HG02852 (cell line): Measurements from ENCODE around the gene KCNG1.

Source experiments
- ATAC-seq: cut with Tn5 transposase; IDR thresholded peaks from one replicate; pipeline ENCODE4 v1.9.1; 2021; ENCODE audit warnings: mild to moderate bottlenecking, moderate library complexity; ENCODE audit not compliant: unreplicated experiment

The KCNG1 gene

DNA sequence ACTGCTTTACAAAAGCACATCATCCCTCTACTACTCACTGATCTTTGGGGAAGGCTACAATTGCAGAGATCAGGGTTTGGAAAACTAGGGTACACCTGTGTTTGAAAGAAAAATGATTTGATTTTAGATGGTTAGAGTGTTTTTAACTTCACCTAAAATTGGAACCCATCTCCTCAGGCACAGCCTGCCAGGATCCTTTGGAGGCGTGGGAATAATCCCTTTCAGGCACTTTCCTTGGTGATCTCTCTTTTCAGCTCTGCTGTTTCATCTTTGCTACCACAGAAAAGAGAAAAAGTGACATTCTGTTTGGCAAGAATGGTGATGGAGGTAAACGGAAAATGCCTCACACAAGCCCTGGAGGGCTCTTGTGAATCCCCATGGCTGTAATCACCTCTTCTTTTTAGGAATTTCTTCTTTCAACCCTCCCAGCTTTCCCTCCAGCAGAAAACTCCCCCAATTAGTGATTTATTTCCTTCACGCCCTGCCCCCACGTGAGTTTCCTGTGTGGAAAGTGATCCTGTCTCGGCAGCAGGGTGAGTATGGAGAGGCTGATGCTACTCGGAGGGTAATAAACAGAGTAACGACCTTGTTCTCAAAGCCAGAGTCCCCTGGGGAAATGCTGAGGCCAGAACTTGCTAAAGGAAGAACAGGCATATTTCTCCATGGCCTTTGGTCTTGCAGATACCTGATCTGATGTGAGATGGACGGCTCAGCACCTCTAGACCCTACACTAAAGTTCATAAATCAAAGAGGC, 9.2 kb downstream of the KCNG1 start:
- ATAC-seq = no peak

DNA sequence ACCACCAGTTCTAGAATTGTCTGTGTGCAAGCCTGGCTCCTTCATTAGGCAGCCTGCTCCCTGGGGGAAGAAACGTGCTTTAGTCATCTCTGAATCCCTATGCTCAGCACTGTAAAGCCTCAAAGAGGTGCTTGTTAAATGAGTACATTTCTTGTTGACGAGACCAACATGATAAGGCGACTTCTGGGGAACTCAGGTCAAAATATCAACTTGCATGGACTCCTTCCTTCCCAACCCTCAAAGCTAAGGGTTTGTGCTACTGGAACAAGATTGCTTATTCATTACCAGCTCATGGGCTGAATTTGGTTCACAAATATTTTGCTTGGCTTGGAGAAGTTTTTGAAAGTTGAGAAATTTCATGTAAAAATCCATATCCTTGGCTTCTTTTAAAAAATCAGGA, 10.6 kb downstream of the KCNG1 start:
- ATAC-seq = no peak

DNA sequence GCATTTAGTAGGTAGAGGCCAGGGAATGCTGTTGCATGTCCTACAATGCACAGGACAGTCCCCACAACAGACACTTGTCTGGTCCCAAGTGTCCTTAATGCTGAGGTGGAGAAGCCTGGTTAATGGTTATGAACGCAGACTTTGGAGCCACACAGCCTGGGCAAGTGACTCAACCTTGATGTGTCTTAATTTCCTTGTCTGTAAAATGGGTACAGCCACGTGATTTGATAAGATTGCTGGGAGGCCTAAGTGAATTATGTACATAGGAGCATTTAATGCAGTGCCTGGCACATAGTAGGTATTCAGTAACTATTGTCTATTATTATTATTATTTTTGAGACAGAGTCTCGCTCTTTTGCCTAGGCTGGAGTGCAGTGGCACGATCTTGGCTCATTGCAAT, 11.4 kb downstream of the KCNG1 start:
- ATAC-seq = no peak

DNA sequence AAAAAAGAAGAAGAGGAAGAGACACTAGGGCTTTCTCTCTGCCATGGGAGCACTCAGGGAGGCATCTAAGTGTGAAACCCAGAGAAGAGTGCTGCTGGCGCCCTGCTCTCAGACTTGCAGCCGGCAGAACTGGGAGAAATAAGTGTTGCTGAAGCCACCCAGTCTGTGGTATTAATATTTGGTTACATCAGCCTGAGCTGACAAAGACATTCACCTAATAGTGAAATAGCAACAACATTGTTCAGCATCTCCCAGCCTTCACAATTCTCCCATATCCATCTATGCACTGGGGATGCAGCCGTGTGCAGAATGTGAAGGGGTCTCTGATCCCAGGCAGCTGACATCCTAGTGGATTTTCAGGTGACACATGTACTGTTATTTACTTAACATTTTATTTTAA, 12.0 kb downstream of the KCNG1 start:
- no peak for ATAC-seq

DNA sequence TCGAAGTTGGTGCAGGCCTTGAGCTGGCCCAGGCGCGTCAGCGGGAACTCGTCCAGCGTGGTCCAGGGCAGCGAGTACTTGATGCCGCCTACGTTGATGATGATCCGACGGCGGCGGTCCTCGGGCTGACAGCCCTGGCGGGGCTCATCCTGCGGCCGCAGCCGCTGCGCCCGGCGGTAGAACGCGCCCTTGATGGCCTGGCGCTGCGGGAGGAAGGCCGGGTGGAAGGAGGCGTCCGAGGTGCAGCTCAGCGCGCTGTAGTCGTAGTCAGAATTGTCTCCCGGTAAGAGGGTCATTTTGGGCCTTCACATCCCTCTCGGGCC, 12.9 kb downstream of the KCNG1 start:
- ATAC-seq = no peak

DNA sequence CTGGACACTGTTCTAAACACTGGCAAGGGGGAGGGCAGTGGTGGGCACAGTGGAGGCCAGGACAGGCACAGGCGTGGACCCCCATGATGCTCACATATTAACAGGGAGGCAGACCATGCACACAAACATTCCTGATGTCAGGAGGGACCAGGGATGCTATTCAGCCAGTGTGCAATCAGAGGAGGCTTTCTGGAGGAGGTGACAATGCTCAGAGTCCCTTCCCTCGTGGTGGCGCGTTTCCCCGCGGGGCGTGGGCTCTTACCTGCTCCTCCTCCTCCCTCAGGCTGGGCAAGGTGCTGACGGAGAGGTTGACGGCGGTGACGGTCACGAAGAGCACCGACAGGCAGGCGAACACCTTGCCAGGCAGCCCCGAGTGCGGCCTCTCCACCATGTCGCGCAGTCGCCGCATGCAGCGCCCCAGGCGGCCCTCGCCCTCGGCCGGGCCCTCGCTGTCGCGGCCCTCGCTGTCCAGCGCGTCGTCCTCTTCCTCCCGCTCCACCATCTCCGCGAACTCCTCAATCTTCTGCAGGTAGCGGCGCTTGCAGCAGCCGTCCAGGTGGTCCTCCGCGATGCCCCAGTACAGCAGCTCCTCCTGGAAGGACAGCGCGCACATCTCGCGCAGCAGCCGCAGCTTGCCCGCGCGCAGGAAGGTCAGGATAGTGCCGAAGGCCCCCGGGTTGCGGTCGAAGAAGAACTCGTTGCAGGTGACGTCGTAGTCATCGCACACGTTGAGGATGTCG, 13.4 kb downstream of the KCNG1 start:
- ATAC-seq = no peak

DNA sequence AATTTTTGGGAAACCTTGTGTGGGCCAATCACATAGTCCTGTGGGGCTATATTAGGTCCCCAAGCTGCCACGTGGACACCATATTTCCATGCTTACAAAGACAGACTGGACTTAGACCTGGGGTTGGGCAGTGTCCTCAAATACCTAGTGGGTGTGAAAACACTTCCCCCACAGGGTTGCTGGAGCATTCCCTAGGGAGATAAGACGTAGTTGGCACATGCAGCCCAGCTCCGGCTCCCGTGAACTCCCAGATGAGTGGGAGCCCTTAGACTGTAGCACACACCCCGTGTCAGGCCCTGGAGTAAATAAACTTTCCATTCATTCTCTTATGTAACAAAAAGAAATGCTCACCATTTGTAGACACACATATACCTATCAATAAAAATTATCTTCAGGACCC, 14.2 kb downstream of the KCNG1 start:
- no peak for ATAC-seq

DNA sequence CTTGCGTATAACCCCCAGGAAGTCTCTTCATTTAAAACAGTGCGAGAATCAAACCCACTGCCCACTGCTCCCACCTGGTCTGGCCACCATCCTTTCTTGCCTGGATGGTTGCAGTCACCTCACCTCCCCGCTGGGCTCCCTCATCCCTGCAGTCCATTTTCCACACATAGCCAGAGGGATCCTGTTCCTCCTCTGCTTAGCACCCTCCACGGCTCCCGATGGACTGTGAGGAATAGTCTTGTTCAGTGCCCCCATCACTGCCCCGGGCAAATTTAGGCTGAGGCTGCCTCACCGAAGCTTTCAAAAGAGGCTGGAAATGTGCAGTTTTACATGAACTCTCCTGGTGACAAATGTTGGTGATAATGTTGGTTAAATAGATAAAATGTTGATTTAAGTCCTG, 17.7 kb downstream of the KCNG1 start:
- no peak for ATAC-seq

DNA sequence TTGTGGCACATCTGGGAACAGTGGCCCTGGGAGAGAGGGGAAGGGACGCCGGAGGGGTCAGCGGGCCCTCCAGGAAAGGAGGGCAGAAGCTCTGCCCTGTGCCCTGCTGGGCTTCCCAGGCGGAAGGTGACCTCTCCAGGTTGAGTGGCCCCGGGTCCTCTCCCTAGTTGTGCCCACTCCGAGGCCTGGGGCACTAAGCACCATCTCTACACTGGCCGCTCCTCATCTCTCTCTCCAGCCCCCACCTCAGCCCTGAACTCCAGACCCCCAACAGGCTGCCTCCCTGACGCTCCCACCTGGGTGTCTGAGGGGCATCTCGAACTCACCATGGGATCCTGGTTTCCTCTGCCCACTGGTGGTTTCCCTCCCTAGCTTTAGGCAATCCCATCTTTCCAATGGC, 18.1 kb downstream of the KCNG1 start:
- no peak for ATAC-seq

DNA sequence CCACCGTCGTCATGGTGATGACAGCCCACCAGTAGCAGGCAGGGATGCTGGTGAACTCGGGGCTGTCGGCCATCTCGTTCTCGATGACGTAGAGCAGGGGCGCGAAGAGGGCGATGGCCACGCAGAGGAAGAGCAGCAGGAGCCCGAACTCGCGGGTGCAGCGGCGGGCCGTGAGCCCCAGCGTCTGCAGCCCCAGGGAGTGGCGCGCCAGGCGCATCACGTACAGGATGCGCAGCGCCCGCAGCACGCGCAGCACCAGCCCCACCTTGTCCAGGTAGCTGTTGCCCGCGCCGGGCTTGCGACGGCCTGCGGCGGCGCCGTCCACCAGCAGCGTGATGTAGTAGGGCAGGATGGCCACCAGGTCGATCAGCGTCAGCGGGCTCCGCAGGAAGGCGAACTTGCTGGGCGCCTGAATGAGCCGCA, 18.6 kb downstream of the KCNG1 start:
- ATAC-seq = no peak

DNA sequence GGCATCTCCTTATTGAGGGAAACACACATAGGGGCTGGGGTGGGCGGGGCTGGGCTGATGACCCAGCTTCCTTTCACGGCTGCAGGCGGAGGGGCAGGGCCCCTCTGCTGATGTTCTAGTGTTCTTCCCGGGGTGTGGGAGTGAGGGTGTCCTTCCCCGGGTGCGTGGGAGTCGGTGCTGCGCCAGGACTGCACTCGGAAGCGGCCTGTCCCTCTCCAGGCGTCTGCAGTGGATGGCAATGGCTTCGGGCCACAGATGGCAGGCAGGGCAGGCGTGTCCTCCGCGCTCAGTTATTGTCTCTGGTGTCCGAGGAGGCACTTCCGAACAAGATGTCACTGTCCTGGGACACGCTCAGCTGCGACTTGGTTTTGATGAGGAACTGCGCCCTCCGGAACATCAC, 19.2 kb downstream of the KCNG1 start:
- ATAC-seq = no peak

DNA sequence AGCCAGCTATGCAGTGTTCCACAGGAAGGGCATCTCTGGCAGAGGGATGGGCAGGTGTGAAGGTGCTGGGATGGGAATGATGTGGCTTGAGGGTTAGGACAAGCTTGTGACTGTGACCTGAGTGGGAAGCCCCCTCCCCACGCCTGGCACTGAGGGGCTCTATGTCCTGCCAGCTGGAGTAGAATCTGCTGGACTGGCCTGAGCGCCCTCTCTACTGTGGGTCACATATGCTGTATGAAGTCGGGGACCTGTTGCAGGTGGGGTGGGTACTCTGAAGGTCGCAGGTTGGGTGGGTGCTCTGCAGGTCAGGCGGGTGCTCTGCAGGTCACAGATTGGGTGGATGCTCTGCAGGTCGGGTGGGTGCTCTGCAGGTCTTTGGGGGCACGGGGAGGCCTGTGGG, 20.3 kb downstream of the KCNG1 start:
- ATAC-seq = no peak

DNA sequence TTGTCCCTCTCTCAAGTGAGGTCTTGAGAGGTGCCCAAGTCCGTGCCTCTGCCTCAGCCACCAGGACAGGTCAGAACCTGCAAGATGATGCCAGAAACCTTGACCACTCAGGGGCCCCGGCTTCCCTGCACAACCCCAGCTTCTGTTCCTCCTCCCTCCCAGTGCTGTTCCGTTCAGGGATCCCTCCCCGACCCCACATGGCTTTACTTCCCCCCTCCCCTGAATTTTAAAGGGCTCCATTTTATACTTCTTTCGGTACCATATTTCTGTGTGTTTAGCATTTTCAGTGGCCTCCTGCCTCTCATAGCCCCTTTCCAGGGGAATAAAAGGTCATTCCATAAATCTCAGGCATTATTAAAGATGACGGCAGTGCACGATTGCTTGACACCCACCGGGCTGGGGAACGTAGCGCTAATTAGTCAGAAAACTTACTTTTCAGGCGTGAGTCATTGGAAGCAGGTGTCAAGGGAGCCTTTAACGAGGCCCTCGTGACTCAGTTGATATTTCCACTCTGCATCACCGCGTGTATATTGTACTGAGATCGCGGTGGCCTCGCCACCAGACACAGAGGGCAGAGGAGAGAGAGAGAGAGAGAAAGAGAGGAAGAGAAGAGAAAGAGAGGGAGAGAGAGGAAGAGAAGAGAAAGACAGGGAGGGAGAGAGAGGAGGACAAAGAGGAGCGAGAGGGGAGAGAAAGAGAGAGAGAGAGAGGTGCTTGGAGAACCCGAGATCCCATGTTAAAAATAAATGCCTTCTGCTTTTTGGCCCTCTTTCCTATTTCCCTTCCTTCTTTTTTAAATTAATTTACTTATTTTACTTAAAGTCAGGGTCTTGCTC, 21.3 kb downstream of the KCNG1 start:
- no peak for ATAC-seq

DNA sequence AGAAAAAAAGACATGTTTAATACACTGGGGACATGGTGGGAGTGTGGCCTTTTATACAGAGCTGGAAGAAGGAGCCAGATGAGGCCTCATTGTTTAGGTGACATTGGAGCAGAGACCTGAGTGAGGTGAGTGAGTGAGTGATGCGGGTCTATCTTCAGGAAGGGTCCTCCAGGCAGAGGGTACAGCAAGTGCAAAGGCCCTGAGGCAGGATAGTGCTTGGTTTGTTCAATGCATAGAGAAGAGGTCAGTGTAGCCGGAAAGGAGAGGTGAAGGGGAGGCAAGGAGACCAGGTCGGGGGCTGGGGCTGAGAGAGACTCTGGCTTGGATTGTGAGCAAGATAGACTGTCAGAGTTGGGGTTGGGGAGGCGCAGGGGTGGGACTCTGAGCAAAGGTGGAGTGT, 23.6 kb downstream of the KCNG1 start:
- ATAC-seq = no peak

DNA sequence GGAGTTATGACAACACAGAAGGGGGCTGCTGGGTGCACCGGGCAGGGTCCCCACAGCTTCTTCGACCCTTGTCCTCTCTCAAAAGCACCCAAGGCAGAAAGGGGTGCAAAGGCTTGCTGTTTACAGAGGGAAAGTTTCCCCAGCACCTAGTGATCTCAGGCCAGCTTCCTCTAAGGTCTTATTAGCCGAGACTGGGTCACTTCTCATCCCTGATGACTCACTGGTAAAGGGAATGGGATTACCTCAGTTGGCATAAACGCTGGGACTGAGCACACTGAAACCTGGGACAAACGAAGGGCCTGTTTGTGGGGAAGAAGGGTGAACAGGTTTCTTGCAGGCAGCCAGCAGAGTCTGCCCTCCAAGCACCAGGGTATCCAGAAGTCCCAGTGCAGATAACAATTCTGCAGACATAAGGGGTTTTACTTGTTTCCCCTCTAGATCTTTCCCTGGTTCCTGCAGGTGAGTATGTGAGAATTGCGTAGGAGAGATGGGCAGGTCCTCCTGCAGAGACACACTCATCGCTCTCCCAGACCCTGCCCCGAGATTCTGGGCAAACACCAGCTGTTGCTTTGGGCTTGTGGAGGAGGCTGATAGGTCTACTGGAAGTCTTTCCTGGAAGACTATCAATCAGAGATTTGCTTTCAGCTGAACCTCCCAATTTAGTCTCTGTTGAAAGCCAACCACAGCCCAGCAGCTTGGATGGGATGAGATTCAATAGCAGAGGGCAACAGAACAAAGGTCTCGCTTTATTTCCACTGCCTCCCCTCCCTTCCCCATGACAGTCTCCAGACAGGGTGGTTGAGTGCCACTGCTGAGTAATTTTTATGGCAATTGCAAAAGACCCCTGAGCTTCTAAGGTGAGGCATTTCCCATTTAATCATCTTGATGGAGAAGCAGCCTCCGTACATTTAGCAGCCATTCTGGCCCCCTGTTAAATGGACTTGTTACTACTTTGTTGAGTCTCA, 25.7 kb downstream of the KCNG1 start:
- ATAC-seq = no peak

DNA sequence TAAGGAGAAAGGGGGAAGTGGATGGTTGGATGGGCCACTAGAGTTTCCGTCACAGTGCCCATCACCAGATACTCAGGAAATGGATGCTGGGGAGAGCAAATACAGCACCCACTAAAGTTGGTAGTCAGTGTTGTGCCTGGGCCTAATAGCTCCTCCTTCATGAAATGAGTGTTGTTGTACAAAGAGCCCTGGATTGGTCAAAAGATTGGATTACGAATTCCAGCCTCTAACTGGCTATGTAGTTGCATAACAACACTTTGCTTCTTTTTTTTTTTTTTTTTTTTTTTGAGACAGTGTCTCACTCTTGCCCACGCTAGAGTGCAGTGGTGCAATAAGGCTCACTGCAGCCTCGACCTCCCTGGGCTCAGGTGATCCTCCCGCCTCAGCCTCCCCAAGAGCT, 27.4 kb downstream of the KCNG1 start:
- ATAC-seq = no peak

DNA sequence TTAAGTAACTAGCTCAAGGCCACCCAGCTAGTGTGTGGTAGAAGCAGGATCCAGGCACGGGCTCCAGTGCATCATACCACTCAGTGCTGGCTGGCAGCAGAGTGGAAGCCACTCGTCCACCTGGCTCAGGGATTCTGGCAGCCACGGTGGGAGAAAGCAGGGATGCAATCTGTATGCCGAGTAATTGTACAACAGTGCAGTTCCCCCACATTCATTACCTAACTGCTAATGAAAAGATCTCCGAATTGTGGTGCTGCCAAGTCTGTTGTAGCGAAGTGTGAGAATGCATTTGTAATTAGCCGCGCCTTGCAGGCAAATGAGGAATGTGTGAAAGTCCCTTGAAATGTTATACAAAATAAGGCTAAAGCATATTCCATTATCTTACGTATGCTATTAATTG, 29.0 kb downstream of the KCNG1 start:
- ATAC-seq = no peak

DNA sequence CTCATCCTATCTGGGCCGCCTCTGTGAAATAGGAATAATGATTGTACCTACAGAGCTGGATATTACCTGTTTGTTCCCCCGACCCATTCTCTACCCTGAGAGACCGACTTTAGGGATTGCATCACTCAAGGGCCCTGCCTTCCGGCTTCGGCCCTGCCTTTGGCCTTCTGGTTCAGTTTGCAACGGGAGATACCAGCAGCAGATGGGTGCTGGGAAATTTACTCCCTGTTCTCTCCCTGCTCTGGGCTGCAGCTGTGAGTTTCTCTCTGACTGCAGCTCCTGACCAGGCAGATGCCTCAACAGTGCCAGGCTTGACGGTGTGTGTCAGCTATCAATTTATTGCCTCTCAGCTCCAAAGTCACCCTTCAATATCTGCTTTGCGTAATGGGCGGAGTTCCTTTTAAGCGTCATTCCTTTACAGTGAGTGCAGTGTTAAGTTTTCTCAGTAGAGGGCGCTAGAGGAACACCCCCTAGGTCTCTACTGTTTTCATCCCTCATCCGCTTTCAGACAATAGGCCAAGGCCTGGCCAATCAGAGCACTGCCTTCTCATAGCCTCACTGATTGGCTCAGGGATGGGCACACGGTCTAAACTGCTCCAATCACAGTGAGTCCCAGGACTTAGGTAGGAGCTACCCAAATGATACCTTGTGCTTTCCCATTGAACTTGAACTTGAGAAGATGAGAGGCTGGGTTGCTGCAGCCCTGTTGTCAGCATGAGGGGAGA, 30.0 kb downstream of the KCNG1 start:
- ATAC-seq = no peak

DNA sequence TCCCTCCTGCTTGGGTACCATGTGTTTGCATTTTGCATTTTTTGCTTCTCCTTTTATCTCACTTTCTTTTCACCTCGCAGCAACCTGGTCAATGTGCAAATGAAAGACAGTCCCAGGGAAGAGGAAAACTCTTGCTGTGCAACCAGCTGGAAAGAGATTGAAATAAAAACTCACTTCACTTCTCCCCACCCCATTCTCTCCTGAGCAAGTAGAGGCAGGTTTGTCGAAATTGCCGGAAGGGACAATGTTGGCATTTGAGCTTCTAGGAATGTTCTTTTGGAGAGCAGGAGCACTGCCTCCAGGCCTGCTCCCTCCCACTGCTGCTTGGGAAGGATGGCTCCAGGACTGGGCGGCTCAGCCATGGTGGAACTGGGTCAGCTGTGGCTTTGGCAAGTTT, 30.6 kb downstream of the KCNG1 start:
- no peak for ATAC-seq

DNA sequence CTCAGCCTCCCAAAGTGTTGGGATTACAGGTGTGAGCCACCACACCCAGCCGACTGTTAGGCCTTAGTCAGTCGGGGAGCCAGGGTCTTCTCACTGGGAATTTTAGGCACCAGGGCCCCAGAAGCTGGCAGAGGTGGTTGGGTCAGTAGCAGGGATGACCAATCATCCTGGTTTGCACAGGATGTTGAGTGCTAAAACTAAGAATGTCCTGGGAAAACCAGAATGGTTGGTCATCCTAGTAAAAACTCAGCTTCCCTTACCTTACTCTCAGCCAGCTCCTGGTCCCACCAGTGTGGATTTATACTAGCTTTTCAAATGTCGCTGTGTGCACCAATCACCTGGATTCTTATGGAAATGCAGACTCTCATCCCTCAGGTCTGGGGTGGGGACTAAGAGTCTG, 31.8 kb downstream of the KCNG1 start:
- no peak for ATAC-seq
